NCI-H2107 (cell line): ENCODE measurements around the gene ADSL.
A peak's percentile ranks its signal among the peaks of the same experiment; 100 is the strongest.

ENCODE experiments used
- DNase-seq: peaks from one replicate; lab custom pipeline; 2025; lab: John Stamatoyannopoulos, UW

Gene ADSL

GRCh38 chr22:40418366-40419201, 72.3 kb downstream of the ADSL start:
- DNase-seq, result peak; percentile 17

DNA sequence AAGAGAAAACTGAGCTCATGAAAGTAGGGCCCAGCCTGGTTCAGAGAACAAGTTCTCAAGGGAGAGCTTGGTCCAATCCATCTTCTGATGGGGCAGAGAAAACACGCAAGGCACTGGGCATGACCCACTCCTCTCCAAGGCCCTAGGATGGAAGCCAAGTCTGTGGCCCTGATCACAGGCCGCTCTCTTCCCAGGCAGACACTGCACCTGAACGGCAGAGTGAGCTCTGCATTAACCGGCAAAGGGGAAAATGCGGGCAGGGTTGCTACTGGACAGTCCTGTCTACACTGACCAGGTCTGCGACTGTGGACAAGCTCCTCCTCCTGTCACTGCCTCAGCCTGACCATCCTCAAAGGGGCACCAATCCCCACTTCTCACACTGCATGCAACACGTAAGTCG, 73.4 kb downstream of the ADSL start:
- no peak for DNase-seq

DNA sequence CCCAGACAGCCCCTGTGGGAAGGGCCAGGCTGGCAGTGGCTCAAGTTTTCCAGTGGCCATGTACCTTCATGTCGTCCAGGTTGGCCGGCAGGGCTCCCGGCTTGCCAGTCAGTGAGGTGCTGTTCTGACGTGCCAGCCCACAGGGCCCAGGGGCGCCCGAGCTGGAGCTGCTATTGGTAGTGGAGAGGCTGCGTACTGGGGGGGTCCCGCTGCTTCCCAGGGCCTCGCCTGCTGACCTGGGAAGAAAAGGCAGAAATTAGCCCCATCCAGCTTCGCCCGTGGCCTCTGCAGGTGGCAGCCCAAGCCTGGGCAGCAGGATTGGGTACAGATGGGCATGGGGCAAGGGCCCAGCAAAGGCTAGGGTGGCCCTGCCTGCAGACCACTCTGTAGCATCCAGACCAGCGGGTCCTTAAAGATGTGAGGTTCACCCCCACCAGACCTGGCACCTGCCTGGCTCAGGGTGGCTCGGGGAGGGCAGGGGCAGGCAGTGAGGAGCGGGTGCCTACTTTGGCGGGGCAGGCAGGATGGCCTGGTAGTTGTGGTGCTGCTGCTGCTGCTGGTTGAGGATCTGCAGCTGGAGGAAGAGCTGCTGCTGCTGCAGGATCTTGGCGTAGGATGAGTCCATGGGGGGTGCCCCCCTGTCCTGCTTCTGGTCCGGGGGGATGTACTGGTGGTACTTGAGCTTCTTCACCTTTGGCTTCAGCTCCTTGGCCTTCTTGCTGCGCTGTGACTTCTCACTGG, 74.2 kb downstream of the ADSL start:
- DNase-seq, result no peak

- no peak for DNase-seq
Measured at GRCh38 chr22:40421082-40421350, 74.7 kb downstream of the ADSL start.

GRCh38 chr22:40421941-40422340, 75.6 kb downstream of the ADSL start:
- DNase-seq, result no peak

DNA sequence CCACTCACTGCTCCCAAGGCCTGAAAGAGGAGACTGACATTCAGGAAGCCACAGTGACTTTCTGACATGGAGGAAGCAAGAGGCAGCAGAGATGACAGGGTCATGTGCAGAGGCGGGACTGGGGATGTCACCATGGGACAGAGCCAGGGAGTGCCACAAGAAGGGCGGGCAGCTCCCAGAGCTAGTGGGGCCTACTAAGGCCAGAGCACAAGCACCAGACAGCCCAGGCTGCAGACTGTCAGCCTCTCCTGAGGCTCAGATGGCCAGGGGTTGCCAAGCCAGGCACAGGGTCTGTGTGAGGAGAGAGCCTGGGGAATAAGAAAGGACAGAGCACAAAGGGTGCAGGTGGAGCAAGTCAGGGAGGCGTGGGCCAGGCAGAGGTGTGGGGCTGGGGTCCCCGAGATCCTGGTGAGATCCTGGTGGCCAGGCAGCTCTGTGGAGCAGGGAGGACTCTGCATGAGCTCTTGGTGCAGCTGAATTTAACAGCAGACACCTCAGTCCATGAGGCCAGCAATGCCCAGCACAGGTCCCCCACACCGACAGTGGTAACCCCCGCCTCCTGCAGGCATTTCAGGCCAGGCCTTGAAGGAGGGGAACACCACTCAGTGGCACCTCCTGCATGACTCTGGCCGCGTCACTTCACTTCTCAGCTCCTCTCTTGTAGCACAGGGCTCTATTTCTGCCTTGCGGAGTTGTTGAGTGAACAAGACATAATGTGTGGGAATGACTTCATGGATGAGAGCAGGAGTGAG, 76.4 kb downstream of the ADSL start:
- DNase-seq, result no peak

DNA sequence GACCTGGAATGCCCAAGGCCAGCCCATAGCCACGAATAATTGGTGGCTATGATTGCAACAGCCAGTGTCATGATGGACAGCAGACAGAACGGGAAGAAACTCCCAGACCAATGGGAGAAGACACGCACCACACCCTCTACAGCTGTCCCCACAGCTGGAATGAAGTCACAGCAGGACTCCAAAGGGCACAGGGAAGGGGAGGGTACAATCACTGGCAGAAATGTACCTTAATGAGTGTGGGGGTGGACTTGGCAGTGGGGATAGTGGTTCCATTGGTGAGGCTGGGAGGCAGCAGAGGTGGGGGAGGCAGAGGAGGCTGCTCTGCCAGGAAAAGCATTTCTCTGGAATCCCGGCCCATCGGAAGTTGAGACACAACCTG, 77.0 kb downstream of the ADSL start:
- DNase-seq, result no peak

- DNase-seq, result no peak
Measured at GRCh38 chr22:40423882-40424640, 77.8 kb downstream of the ADSL start.

- DNase-seq, result no peak
Measured at GRCh38 chr22:40425082-40425481, 78.8 kb downstream of the ADSL start.

- peak; percentile 56 for DNase-seq
Measured at GRCh38 chr22:40426594-40427333, 80.5 kb downstream of the ADSL start.

DNA sequence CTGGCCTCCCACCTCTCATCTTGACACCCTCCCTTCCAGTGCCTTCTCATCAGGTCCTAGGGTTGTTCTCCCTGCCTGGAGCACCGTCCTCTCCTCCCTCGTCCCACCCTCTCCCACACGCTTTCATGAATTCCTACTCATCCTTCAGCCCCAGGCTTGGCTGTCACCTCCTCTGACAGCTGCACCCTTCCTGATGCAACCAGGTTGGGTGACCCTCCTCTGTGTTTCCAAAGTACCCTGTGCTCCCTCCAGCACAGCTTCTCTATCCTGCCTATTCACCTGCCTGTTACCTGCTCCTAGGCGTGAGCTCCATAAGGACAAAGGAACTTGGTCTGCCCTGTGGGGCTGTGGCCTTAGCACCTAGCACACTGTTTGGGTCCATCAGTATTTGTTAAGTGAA, 82.5 kb downstream of the ADSL start:
- no peak for DNase-seq

DNA sequence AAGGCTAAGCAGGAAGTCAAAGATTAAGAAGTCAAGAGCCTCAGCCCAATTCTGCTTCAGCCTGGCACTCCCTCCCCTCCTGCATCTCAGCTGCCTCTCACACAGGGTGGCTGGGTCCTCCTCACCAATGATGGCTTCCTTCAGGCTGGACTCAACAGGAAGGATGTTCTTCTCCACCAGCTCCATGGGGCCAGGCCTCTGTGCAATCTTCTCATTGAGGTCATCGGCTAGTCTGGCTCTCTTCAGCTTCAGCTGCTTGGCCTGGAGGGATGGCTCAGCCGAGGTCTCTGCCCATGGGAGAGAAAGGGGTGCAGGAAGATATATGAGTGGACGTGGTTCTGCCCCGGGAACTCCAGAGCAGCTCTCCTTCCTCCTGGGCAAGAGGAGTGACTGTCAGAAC, 83.2 kb downstream of the ADSL start:
- no peak for DNase-seq

- DNase-seq, result no peak
Measured at GRCh38 chr22:40430991-40431390, 84.7 kb downstream of the ADSL start.

GRCh38 chr22:40432157-40432556, 85.9 kb downstream of the ADSL start:
- no peak for DNase-seq

DNA sequence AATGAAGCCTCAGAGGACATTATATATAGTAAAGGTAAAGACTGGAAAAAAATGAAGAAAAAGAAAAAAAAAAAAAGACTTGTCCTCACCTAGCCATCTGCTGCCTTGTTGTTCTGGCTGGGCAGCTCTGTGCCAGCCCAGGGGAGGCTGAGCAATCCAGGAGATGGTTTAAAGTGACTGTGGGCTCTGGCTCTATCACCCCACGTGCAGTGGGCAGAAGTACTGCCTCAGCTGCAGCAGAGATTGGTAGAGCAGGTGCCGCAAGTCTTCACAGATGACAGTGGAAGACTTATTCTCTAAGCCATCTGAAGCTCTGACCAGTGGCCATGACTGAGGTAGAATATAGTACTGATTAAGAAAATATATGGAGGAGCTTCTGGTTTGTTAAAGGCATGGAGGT, 86.3 kb downstream of the ADSL start:
- DNase-seq, result no peak

DNA sequence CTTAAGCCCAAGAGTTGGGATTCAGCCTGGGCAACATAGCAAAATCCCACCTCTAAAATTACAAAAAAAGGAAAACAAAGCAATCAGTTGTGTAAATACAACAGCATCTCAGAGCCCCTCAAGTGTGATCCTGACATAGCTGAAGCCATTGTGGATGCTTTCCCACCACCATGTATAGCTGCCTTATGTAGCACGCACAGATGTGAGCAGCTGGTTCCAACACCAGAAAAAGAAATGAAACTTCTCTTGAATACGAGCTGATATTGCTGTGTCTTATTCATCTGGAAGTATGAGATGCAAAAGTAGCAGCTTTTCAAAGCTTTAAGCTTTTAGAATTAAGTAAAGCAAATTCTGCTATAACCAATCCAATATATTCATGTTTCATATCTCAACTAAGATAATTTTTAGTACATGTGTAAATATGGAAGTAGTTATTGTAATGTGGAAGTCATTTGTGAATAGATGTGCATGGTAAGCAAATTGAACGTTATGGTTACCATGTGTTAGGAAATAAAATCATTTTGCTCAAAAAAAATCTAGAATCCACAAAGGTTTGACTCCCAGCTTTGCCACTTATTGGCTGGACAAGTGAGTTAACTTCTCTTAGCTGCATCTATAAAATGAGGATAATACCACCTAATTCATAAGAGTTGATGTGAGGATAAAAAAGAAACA, 87.3 kb downstream of the ADSL start:
- no peak for DNase-seq

- no peak for DNase-seq
Measured at GRCh38 chr22:40434106-40434505, 87.8 kb downstream of the ADSL start.

DNA sequence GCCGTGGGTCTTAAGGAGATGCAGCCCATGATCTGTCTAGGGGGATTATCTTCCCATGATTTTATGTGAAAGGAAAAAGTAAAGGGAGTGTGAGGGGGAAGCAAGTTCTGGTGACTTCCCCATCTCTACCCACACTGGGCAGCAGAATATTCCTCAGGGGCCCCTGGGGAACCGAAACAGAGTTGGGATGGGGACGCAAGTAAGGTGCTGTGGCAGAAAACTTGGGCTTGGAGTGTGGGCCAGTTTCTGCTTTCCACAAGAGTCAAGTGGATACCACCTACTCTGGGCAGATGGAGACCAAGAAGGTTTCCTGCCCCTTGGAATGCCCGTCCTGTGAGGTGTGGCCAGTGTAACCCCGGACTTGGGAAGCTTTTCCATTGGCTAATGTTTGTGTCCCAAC, 88.4 kb downstream of the ADSL start:
- no peak for DNase-seq

DNA sequence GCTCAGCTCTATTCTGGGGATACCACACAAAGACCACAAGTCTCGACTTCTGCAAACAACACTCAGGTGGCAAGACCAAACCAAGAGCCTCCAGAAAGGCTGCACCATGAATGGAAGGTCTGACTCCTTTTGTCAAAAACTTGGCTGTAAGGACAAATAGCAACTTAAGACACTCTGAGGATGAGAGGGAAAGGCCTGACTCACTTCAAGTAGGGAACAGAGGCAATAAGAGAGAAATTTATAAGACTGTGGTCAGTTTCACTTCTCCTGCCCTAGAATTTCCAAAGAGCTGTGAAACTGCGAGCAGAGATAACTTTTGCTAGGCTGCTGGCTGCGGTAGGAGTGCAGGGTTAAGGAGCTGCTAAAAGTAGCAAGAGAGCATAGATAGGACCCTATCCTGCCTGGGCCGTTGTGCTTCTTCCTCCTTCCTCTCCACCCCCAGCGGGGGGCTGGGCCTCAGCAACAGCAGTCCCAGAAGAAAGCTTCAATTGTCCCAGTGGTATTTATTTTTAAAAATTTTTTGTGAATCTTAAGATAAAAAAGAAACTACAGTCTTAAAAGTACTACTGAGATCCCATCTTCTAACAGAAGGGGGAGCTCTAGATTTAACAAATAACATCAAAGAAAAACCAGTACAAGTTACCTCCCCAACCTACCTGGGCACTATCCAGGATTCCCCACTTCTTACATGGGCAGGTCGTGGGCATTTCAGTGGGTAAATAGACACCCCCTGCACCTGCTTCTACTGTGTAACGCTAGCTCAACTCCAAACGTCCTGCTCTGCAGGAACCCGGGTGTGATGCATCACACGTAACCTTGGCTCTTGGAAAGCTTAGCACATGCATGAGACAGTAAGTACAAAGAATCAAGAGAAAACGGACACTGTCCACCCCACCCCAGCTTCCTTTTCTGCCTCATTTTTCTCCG, 90.5 kb downstream of the ADSL start:
- peak; percentile 30 for DNase-seq
